HG02571 (cell line): ENCODE data around the gene TNIP2.

Experiments
- ATAC-seq: cut with Tn5 transposase; IDR thresholded peaks from one replicate; pipeline ENCODE4 v1.9.1; 2021; ENCODE audit warnings: mild to moderate bottlenecking, moderate library complexity; ENCODE audit not compliant: unreplicated experiment

The TNIP2 gene

GRCh38 chr4:2725380-2725779 is 30.8 kb downstream of the TNIP2 start:
- no peak for ATAC-seq

- no peak for ATAC-seq
Measured at GRCh38 chr4:2723751-2724150, 32.4 kb downstream of the TNIP2 start.

GRCh38 chr4:2722033-2722432 is 34.1 kb downstream of the TNIP2 start:
- ATAC-seq: no peak

GRCh38 chr4:2721586-2721985 is 34.5 kb downstream of the TNIP2 start:
- no peak for ATAC-seq

GRCh38 chr4:2716236-2716635 is 39.9 kb downstream of the TNIP2 start:
- no peak for ATAC-seq

GRCh38 chr4:2715426-2715825 is 40.7 kb downstream of the TNIP2 start:
- ATAC-seq: no peak

GRCh38 chr4:2714918-2715317 is 41.2 kb downstream of the TNIP2 start:
- no peak for ATAC-seq

- no peak for ATAC-seq
Measured at GRCh38 chr4:2714061-2714770, 41.9 kb downstream of the TNIP2 start.

GRCh38 chr4:2713337-2713736 is 42.8 kb downstream of the TNIP2 start:
- ATAC-seq: no peak

GRCh38 chr4:2712261-2712842 is 43.8 kb downstream of the TNIP2 start:
- no peak for ATAC-seq

- ATAC-seq: no peak
Measured at GRCh38 chr4:2702770-2703169, 53.4 kb downstream of the TNIP2 start.

- ATAC-seq: no peak
Measured at GRCh38 chr4:2702361-2702760, 53.8 kb downstream of the TNIP2 start.

- ATAC-seq: no peak
Measured at GRCh38 chr4:2700031-2700430, 56.1 kb downstream of the TNIP2 start.

- ATAC-seq: no peak
Measured at GRCh38 chr4:2699534-2699933, 56.6 kb downstream of the TNIP2 start.

GRCh38 chr4:2698951-2699505 is 57.1 kb downstream of the TNIP2 start:
- ATAC-seq: no peak

- ATAC-seq: no peak
Measured at GRCh38 chr4:2698504-2698903, 57.6 kb downstream of the TNIP2 start.

GRCh38 chr4:2697995-2698414 is 58.1 kb downstream of the TNIP2 start:
- ATAC-seq: no peak

- ATAC-seq: peak; percentile 79
Measured at GRCh38 chr4:2696423-2696822, 59.7 kb downstream of the TNIP2 start.

GRCh38 chr4:2695346-2696060 is 60.6 kb downstream of the TNIP2 start:
- ATAC-seq: no peak

GRCh38 chr4:2694691-2695090 is 61.4 kb downstream of the TNIP2 start:
- no peak for ATAC-seq

GRCh38 chr4:2691952-2692435 is 64.1 kb downstream of the TNIP2 start:
- ATAC-seq: no peak
